ENCODE results near the gene ZMIZ1.
A peak's percentile ranks its signal among the peaks of the same experiment; 100 is the strongest.

The ZMIZ1 gene

GRCh38 chr10:79208251-79208983 lies 139.7 kb downstream of the ZMIZ1 start:
- DNase-seq (ENCODE audit: low spot score), result no peak

DNA sequence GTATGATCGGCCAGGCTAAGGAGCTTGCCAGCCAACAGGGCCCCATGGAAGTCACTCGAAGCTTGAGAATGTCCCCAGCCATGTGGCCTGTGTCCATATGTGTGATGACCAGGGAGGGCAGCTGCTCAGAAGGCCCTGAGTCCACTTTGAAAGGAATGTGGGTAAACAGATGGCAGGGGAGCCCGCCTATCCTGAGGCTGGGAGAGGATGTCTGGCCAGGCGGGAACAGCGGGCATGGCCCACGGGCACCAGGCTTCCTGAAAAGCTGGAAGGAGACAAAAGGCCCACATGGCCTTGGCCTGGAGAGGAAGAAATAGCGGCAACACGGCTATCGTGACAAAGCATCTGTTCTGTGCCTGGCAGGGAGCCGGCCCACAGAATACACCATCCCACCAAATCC lies 140.6 kb downstream of the ZMIZ1 start:
- no peak for DNase-seq (ENCODE audit: low spot score)

DNA sequence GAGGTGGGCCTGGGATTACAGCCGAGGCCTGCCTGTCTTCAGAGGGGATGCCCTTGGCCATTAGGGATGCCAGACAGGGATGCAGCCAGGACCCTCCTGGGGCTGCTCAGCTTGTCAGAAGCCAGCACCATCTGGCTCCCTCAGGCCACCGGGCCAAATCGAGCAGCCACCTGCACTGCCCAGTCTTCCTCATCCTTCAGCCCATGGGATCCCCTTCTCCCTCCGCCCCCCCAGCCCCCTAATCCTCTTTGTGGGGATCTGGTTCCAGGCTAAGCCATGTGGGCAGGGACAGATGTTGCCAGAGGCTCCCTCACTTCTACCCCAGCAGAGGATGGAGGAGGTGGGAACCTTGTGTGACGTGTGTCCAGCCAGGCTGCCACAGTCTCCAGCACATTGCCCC lies 141.1 kb downstream of the ZMIZ1 start:
- DNase-seq (ENCODE audit: low spot score), result no peak

DNA sequence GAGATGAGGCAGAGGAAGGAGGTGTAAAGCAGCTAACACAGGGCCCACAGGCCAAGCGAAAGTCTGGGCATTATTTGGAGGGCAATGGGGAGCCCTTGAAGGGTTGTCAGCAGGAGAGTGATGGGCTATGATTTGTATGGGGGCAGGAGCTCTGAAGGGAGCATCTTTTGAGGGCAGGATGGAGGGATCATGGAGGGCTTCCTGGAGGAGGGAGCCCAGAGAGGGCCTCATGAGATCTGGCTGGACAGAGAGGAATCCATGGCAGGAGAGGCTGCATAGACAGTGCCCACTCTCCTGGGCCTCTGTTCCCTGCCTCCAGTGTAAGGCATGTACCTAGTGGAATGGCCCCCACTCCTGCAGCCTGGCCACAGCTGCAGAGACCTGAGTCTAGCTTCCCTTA lies 141.9 kb downstream of the ZMIZ1 start:
- no peak for DNase-seq (ENCODE audit: low spot score)

GRCh38 chr10:79211616-79212015 lies 142.8 kb downstream of the ZMIZ1 start:
- no peak for DNase-seq (ENCODE audit: low spot score)

DNA sequence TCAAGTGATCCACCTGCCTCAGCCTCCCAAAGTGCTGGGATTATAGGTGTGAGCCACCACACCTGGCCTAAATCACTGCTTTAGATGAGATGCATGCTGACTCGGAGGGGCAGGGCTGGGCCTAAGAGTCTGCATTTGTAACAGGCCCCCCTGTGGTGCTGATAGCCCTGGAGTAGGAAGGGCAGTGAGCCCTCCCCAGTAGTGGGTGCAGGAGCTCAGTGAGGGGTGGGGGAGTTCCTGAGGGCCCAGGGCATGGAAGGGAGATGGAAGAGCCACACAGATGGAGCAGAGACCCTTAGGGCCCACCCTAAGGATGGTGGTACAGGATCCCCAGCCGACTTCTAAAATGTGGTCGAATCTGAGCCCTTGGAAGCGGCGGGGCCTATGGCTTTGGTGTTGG lies 146.8 kb downstream of the ZMIZ1 start:
- DNase-seq (ENCODE audit: low spot score), result no peak

- no peak for DNase-seq (ENCODE audit: low spot score)
Observed at GRCh38 chr10:79219322-79219957, 150.7 kb downstream of the ZMIZ1 start.

DNA sequence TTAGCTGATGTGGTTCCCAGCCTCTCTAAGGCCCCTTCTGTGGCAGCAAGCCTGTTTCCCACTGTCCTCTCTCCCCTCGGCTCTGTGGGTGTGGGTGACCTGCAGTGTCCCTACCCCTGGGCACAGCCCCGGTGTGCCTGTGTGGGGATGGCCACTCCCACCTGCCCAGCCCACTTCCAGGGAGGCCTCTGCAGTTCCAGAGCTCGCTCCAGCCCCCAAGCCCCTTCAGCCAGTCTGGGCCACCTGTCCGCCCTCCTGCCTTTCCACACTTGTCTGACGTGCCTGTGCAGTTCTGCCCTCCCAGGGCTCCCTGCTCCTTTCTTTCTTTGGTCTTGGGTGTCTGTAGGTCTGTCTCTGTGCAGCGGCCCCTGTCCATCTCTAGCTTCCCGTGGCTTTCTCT lies 151.5 kb downstream of the ZMIZ1 start:
- DNase-seq (ENCODE audit: low spot score), result no peak

DNA sequence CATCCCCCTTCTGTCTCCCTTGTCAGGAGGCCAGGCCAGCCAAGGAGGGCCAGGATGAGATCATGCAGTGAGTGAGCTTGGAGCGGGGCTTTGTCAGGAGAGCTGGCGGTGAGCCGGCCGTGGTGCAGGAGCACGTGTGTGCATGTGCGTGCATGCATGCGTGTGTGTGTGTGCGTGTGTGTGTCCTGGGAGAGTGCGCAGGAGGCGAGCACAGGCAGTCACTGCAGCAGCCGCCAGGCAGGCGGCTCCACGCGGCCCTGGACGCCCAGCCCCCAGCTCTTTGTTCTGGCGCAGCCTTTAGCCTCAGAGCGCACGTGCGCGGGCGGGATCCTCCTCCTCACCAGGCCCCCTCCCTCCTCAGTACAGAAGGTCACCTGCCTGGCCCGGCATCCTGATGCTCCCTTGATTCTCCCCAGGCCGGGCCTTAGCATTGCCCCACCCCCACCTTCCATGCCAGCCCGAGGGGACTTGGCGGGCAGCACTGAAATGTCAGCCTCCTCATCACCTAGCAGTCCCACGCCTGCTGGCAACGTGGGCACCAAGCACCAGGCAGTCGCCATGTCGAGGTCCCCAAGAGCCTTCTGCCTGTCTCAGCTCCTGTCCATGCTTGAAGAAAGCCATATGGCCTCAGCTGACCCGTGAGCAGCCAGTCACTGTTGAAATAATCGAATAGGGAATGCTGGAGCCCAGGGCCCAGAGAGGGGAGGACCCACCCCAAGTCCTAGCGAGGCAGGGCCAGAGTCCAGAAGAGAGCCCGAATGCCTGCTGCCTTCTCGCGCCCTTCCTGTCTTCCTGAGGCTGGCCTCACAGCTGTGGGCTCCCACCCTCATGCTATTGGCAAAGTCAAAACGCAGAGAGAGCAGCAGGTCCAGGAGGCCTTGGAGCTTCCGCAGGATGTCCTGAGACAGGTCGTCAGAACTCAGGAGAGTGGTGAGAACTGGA lies 152.6 kb downstream of the ZMIZ1 start:
- peak; percentile 43 for DNase-seq (ENCODE audit: low spot score)

DNA sequence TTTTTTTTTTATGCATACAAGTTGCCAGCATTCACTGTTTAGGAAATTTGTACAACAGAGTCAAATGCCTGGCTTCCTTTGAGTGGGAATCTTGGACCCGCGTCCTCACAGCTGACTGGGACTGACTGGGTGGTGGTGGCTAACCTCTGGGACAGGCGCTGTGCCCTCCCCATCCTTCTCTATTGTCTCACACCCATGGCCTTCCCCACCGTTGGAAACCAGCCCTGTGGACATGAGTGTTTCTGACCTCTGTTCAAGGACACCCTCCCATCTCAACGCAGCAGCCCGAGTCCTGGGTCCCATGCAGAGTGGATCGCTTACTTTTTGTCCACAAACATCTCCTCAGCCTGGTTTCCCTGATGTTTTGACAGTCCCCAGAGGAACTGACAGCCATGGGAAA lies 153.4 kb downstream of the ZMIZ1 start:
- DNase-seq (ENCODE audit: low spot score), result no peak

DNA sequence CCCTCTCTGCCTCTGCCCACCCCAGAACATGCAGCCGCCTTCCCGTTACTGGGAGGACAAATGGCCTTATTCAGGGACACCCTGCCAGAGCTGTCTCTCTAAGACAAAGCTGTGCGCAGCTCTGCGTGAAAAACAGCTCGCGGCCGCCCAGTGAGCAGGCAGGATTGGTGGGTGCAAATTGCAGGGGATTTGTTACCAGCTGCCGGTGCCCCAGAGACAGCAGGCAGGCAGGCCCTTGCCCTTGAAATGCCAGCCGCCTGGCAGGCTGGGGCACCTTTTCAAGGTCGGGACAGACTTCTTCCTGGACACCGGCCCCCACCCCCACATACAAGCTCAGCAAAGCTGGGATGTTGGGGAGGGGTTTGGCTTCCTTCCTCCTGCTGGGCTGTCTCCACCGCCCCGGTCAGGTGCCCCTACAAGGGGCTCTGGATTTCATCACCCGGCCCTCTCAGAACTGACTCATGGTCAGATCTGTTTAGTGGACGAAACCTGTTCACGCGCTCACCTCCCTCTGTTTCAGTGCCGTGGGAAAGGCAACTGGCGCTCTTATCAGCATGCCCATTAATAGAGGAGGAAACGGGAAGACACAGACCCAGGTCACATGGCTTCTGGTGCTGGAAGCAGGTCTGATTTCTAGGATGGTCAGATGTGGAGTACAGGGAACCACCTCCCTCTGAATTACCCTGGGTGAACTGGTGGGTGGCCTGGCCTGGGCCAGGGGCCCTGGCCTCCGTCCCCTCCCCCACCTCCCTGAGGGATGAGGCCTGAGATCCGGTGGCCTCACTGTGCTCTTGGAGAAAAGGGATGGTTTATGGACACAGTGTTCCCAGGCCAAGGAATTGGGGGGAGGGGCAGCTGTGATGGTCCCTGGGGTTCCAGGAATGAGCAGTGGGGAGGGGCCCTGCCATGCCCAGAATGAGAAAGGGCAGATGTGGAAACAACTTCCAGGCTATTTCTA lies 154.6 kb downstream of the ZMIZ1 start:
- DNase-seq (ENCODE audit: low spot score), result peak; percentile 57

- DNase-seq (ENCODE audit: low spot score), result no peak
Observed at GRCh38 chr10:79224263-79224949, 155.6 kb downstream of the ZMIZ1 start.

GRCh38 chr10:79224992-79225391 lies 156.2 kb downstream of the ZMIZ1 start:
- no peak for DNase-seq (ENCODE audit: low spot score)

GRCh38 chr10:79226391-79227245 lies 157.9 kb downstream of the ZMIZ1 start:
- no peak for DNase-seq (ENCODE audit: low spot score)

GRCh38 chr10:79229071-79229541 lies 160.3 kb downstream of the ZMIZ1 start:
- DNase-seq (ENCODE audit: low spot score), result no peak

- DNase-seq (ENCODE audit: low spot score), result no peak
Observed at GRCh38 chr10:79229830-79230327, 161.1 kb downstream of the ZMIZ1 start.

DNA sequence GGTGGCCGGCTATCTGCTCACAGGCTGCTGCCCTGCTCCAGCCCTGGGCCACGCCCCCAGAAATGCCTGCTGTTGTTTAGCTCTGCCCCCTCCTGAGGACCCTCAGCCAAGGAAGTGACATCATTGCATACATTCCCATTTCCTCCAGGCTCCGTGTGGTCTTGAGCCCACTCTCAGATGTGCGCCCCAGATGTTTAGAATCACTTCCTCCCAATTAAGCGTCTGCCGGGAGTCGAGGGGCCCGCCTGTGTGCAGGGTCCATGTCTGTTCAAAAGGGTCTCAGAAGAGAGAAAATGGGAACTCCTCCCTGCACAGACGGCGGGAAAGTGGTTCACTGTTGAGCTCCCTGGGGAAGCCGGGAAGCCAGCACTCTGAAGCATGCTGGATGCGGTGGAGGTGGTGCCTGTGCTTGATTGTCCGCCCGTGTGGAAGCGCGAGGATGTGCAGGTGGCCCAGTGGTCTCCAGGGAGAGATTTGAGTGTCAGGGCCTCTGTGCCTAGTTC lies 161.6 kb downstream of the ZMIZ1 start:
- no peak for DNase-seq (ENCODE audit: low spot score)

DNA sequence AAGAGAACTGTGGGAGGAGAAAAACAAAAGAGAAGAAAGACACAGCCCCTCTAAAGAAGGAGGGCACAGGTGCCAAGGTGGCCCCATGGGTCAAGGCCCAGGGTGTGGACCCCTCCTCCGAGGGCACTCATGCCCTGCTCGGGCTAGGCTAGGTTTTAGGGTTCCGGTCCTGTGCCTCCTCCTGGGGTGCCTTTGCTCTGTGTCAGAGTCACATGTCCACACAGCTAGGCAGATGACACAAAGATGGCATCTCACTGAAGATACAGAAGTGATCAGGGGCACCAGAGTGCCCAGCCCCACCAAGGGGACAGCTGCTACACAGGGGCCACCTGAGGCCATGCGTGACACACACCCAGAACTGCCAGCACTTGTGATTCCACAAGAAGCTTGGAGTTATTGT lies 162.1 kb downstream of the ZMIZ1 start:
- no peak for DNase-seq (ENCODE audit: low spot score)

- DNase-seq (ENCODE audit: low spot score), result no peak
Observed at GRCh38 chr10:79231908-79232307, 163.1 kb downstream of the ZMIZ1 start.

DNA sequence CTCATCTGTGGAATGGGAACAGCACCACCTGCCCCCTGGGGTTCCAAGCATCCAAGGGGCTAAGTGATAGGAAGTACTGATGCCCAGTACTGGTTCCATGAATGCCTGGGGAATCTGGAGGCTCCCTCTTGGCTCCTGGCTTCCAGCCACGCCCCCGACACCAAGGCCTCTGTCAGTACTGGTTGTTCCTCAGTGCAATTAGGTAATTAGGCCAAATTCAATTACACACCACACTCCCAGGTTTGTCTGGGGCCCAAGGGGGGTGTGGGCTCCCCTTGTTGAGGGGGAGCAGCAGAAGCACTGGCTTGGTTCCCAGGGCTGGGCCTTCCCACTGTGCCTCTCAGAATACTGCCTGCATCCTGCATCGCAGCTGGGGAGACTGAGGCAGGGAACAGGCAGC lies 164.1 kb downstream of the ZMIZ1 start:
- no peak for DNase-seq (ENCODE audit: low spot score)
